Activated CD4-positive, alpha-beta memory T cell treated with anti-CD3 and anti-CD28 coated beads for 36 hours (primary cell): ENCODE measurements around the gene SCAPER. TPM values are rescaled to one million over a fixed set of nuclear protein-coding genes. Genes with fewer than 3 reads are reported as not detected.
"Not testable (repeated sequence)": the region's sequence is repeated elsewhere in the genome, so short reads cannot be mapped to it uniquely, and the experiment has no call there.

Source experiments
- CTCF ChIA-PET: fragments of 350-600 bp; sonication (Branson Sonifier 250); formaldehyde crosslinking; loops from one replicate; lab custom pipeline; 2021; ENCODE audit warnings: antibody characterized with exemption, inconsistent platforms; lab: Charles Lee
- POLR2A ChIA-PET: fragments of 350-600 bp; sonication (Branson Sonifier 250); formaldehyde crosslinking; loops from one replicate; lab custom pipeline; 2021; ENCODE audit warnings: antibody characterized with exemption; lab: Charles Lee
- DNase-seq: peaks from one replicate; pipeline ENCODE4 v3.0.0-alpha.2; 2020
- H3K27ac Mint-ChIP-seq: one replicate; pipeline ENCODE4 v1.8.0; 2021; ENCODE audit warnings: mixed read lengths
- H3K27me3 Mint-ChIP-seq: one replicate; pipeline ENCODE4 v1.8.0; 2021; ENCODE audit warnings: mixed read lengths
- H3K36me3 Mint-ChIP-seq: one replicate; pipeline ENCODE4 v1.8.0; 2021; ENCODE audit warnings: mixed read lengths
- H3K4me1 Mint-ChIP-seq: one replicate; pipeline ENCODE4 v1.8.0; 2021; ENCODE audit warnings: low read depth, mixed read lengths
- H3K4me3 Mint-ChIP-seq: one replicate; pipeline ENCODE4 v1.8.0; 2021; ENCODE audit warnings: mild to moderate bottlenecking, mixed read lengths
- H3K9me3 Mint-ChIP-seq: one replicate; pipeline ENCODE4 v1.8.0; 2021; ENCODE audit warnings: mixed read lengths
- intact Hi-C: fragments of 100-400 bp; cut with micrococcal nuclease; formaldehyde crosslinking; loops from one replicate; pipeline ENCODE4 v1.15.1; 2023
- total RNA-seq, 2 experiments: library from RNA; stranded (reverse); gene quantifications; one replicate each; pipeline ENCODE4 v1.2.3, GENCODE V29; 2021

Gene SCAPER
- total RNA-seq, 2 experiments from 2014 or later: 21.5 to 22.9 TPM

DNA sequence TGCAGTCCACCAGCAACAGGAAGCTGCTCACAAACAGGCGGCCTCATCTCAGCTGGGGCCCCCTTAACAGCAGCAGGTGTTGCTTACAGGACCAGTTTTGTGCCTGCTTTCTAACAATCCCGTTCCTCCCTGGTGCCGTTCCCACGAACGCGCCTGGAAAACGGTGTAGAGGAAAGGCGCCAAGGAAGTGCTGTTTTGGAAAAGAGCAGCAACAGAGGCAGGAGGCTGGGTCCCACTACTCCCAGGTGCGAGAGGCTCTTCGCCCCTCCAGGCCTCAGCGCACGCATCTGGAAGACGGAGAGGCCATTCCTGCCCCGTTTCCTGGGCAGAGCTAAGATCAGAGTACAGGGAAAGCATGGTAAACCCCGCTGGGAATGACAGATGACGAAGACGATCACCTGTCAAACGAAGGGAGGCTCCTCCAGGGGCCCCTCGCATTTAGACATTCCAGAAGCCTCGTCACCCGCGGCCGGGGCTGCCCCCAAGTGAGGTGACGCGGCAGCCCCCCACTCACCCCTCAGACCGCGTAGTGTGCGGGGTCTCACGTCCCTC is 603 bp downstream of the SCAPER start:
- Mint-ChIP-seq H3K27ac (peak overlapping the region; percentile 83), H3K4me3 (peak overlapping the region; percentile 91)
- CTCF ChIA-PET: interaction anchor here (0.9 to 1.9 kb wide), 3 partner anchors 83 to 639 kb away, joined by 3 to 8 read pairs (median 5); no protein-coding TSS in a partner anchor

GRCh38 chr15:76903251-76903681 is 1.9 kb downstream of the SCAPER start:
- no peaks in the 10 kb centered on the region for H3K9me3 Mint-ChIP-seq
- H3K36me3 Mint-ChIP-seq: peaks cover 6% of the 10 kb centered on the region
- H3K4me1 Mint-ChIP-seq: peaks cover 31% of the 10 kb centered on the region
- peak overlapping the region; percentile 91 for H3K4me3 Mint-ChIP-seq
- no peak for DNase-seq
- intact Hi-C loops: loop anchor here (5.0 to 10.0 kb wide), 2 partner anchors 119 to 592 kb away; no protein-coding TSS in a partner anchor
- H3K27ac Mint-ChIP-seq: peak overlapping the region; percentile 38
- CTCF ChIA-PET: interaction anchor here (0.9 to 1.9 kb wide), 6 partner anchors 28 to 640 kb away, joined by 3 to 8 read pairs (median 3); partner anchors contain the start of gene RCN2
- POLR2A ChIA-PET: no interaction called here
- no peaks in the 10 kb centered on the region for H3K27me3 Mint-ChIP-seq

More for the DNA sequence above, 603 bp downstream of the SCAPER start:
- peaks cover 31% of the 10 kb centered on the region for H3K4me1 Mint-ChIP-seq
- intact Hi-C loops: loop anchor here (1.0 to 10.0 kb wide), 3 partner anchors 27 to 590 kb away; partner anchors contain the start of gene RCN2
- no peaks in the 10 kb centered on the region for H3K9me3 Mint-ChIP-seq
- POLR2A ChIA-PET: no interaction called here
- no peaks in the 10 kb centered on the region for H3K27me3 Mint-ChIP-seq
- peaks cover 2% of the 10 kb centered on the region for H3K36me3 Mint-ChIP-seq
- DNase-seq: peak; percentile 37

DNA sequence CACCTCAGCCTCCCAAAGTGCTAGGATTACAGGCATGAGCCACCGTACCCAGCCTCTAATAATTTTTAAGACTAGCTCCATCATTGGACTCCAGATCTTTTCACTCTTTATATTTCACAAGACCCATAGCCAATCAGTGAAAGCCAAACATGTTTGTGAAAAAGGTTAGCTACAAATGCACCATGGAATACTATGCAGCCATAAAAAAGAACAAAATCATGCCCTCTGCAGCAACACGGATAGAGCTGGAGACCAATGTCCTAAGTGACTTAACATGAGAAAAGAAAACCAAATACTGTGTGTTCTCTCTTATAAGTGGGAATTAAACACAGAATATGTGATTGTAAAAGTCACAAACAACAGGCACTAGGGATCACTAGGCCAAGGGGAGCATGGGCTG is 3.2 kb downstream of the SCAPER start:
- POLR2A ChIA-PET: no interaction called here
- Mint-ChIP-seq H3K4me3 (no peak overlapping the region), H3K36me3 (peaks cover 6% of the 10 kb centered on the region), H3K9me3 (no peaks in the 10 kb centered on the region), H3K27me3 (no peaks in the 10 kb centered on the region), H3K27ac (no peak overlapping the region), H3K4me1 (peaks cover 31% of the 10 kb centered on the region)
- DNase-seq: no peak
- CTCF ChIA-PET: no interaction called here
- intact Hi-C loops: loop anchor here (5.0 to 10.0 kb wide), 2 partner anchors 120 to 593 kb away; no protein-coding TSS in a partner anchor

DNA sequence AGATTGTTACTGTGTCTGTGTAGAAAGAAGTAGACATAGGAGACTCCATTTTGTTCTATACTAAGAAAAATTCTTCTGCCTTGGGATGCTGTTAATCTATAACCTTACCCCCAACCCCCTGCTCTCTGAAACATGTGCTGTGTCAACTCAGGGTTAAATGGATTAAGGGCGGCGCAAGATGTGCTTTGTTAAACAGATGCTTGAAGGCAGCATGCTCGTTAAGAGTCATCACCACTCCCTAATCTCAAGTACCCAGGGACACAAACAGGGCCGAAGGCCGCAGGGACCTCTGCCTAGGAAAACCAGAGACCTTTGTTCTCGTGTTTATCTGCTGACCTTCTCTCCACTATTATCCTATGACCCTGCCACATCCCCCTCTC is 5.2 kb downstream of the SCAPER start:
- H3K9me3 Mint-ChIP-seq, POLR2A ChIA-PET, H3K36me3 Mint-ChIP-seq, CTCF ChIA-PET, H3K27me3 Mint-ChIP-seq, DNase-seq, H3K4me3 Mint-ChIP-seq, H3K27ac Mint-ChIP-seq: not testable (repeated sequence)
- intact Hi-C loops: loop anchor here (5.0 to 10.0 kb wide), 2 partner anchors 122 to 595 kb away; no protein-coding TSS in a partner anchor
- peaks cover 22% of the 10 kb centered on the region for H3K4me1 Mint-ChIP-seq

- CTCF ChIA-PET: not testable (repeated sequence)
These were observed 5.8 kb downstream of the SCAPER start for GRCh38 chr15:76899176-76899930.

GRCh38 chr15:76898102-76898501 is 7.0 kb downstream of the SCAPER start:
- no peaks in the 10 kb centered on the region for H3K9me3 Mint-ChIP-seq
- peaks cover 20% of the 10 kb centered on the region for H3K4me1 Mint-ChIP-seq
- no peak for DNase-seq
- no peaks in the 10 kb centered on the region for H3K27me3 Mint-ChIP-seq
- intact Hi-C loops: no loop called here
- ChIA-PET POLR2A (no interaction called here), CTCF (no interaction called here)
- no peak overlapping the region for H3K27ac Mint-ChIP-seq
- peaks cover 18% of the 10 kb centered on the region for H3K36me3 Mint-ChIP-seq
- H3K4me3 Mint-ChIP-seq: no peak overlapping the region

More at GRCh38 chr15:76899176-76899930, 5.8 kb downstream of the SCAPER start:
- POLR2A ChIA-PET, H3K4me3 Mint-ChIP-seq, intact Hi-C loops, H3K27ac Mint-ChIP-seq, H3K27me3 Mint-ChIP-seq, DNase-seq, H3K9me3 Mint-ChIP-seq: not testable (repeated sequence)
- H3K36me3 Mint-ChIP-seq: peaks cover 10% of the 10 kb centered on the region
- peaks cover 24% of the 10 kb centered on the region for H3K4me1 Mint-ChIP-seq

DNA sequence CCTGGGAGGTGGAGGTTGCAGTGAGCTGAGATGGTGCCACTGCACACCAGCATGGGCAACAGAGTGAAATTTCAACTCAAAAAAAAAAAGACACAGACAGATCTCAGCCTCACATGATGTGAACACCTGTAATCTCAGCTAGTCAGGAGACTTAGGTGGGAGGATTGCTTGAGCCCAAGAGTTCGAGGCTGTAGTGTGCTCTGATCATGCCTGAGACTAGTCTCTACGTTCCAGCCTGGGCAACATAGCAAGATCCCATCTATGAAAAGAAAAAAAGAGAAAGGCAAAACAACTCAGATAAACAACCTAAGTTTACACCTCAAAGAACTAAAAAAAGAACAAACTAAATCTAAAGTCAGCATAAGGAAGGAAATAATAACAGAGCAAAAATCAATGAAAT is 11.0 kb downstream of the SCAPER start:
- Mint-ChIP-seq H3K36me3 (peaks cover 36% of the 10 kb centered on the region), H3K4me3 (no peak overlapping the region), H3K27me3 (no peaks in the 10 kb centered on the region), H3K9me3 (peaks cover 2% of the 10 kb centered on the region), H3K27ac (no peak overlapping the region), H3K4me1 (peaks cover 25% of the 10 kb centered on the region)
- POLR2A ChIA-PET: no interaction called here
- DNase-seq: no peak
- intact Hi-C loops: no loop called here
- CTCF ChIA-PET: no interaction called here

DNA sequence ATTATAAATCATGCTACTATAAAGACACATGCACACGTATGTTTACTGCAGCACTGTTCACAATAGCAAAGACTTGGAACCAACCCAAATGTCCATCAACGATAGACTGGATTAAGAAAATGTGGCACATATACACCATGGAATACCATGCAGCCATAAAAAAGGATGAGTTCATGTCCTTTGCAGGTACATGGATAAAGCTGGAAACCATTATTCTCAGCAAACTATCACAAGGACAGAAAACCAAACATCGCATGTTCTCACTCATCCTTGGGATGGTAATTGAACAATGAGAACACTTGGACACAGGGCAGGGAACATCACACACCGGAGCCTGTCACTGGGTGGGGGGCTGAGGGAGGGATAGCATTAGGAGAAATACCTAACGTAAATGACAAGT is 12.3 kb downstream of the SCAPER start:
- DNase-seq, CTCF ChIA-PET, intact Hi-C loops, H3K27ac Mint-ChIP-seq, H3K27me3 Mint-ChIP-seq, POLR2A ChIA-PET, H3K4me3 Mint-ChIP-seq, H3K9me3 Mint-ChIP-seq: not testable (repeated sequence)
- Mint-ChIP-seq H3K36me3 (peaks cover 33% of the 10 kb centered on the region), H3K4me1 (peaks cover 34% of the 10 kb centered on the region)

DNA sequence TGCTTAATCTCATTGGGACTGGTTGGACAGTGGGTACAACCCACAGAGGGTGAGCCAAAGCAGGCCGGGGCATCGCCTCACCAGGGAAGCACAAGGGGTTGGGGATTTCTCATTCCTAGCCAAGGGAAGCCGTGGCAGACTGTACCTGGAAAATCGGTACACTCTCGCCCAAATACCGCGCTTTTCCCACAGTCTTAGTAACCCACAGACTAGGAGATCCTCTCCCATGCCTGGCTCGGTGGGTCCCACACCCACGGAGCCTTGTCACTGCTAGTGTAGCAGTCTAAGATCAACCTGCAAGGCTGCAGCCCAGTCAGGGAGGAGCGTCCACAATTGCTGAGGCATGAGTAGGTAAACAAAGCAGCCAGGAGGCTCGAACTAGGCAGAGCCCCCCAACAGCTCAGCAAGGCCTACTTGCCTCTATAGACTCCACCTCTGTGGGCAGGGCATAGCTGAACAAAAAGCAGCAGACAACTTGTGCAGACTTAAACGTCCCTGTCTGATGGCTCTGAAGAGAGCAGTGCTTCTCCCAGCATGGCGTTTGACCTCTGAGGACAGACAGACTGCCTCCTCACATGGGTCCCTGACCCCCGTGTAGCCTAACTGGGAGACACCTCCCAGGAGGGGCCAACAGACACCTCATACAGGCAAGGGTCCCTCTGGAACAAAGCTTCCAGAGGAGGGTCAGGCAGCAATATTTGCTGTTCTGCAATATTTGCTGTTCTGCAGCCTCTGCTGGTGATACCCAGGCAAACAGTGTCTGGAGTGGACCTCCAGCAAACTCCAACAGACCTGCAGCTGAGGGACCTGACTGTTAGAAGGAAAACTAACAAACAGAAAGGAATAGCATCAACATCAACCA is 17.6 kb downstream of the SCAPER start:
- peaks cover 20% of the 10 kb centered on the region for H3K4me1 Mint-ChIP-seq
- H3K9me3 Mint-ChIP-seq, H3K27me3 Mint-ChIP-seq, H3K27ac Mint-ChIP-seq, intact Hi-C loops, POLR2A ChIA-PET, H3K4me3 Mint-ChIP-seq, DNase-seq, CTCF ChIA-PET: not testable (repeated sequence)
- H3K36me3 Mint-ChIP-seq: peaks cover 32% of the 10 kb centered on the region

- intact Hi-C loops: no loop called here
- ChIA-PET CTCF (no interaction called here), POLR2A (no interaction called here)
- peaks cover 17% of the 10 kb centered on the region for H3K4me1 Mint-ChIP-seq
- H3K9me3 Mint-ChIP-seq: no peaks in the 10 kb centered on the region
- no peaks in the 10 kb centered on the region for H3K27me3 Mint-ChIP-seq
- peaks cover 26% of the 10 kb centered on the region for H3K36me3 Mint-ChIP-seq
- no peak for DNase-seq
- H3K27ac Mint-ChIP-seq: no peak overlapping the region
- H3K4me3 Mint-ChIP-seq: no peak overlapping the region
These were observed 19.9 kb downstream of the SCAPER start for GRCh38 chr15:76885212-76885611.

GRCh38 chr15:76875911-76876310 is 29.2 kb downstream of the SCAPER start:
- no peaks in the 10 kb centered on the region for H3K9me3 Mint-ChIP-seq
- POLR2A ChIA-PET: no interaction called here
- H3K27me3 Mint-ChIP-seq: no peaks in the 10 kb centered on the region
- H3K4me3 Mint-ChIP-seq: no peak overlapping the region
- DNase-seq: no peak
- H3K36me3 Mint-ChIP-seq: peaks cover 7% of the 10 kb centered on the region
- CTCF ChIA-PET: no interaction called here
- no peak overlapping the region for H3K27ac Mint-ChIP-seq
- peaks cover 16% of the 10 kb centered on the region for H3K4me1 Mint-ChIP-seq
- intact Hi-C loops: no loop called here

DNA sequence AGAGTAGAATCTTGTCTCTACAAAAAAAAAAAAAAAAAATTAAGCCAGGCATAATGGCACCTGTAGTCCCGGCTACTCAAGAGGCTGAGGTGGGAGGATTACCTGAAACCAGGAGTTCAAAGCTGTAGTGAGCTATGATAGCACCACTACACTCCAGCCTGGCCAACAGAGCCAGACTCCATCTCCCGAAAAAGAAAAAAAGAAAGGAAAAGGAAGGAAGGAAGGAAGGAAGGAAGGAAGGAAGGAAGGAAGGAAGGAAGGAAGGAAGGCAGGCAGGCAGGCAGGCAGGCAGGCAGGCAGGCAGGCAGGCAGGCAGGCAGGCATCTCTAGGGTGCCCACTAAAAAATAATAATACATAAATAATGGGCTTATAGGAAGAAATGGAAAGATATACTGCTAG is 32.1 kb downstream of the SCAPER start:
- DNase-seq, CTCF ChIA-PET, H3K36me3 Mint-ChIP-seq, intact Hi-C loops, POLR2A ChIA-PET, H3K4me1 Mint-ChIP-seq, H3K4me3 Mint-ChIP-seq, H3K27ac Mint-ChIP-seq, H3K9me3 Mint-ChIP-seq, H3K27me3 Mint-ChIP-seq: not testable (repeated sequence)
